K562 (cell line): ENCODE data around the gene GALNT7. TPM values are rescaled to one million over a fixed set of nuclear protein-coding genes. Genes with fewer than 3 reads are reported as not detected.

ENCODE experiments used
- ATAC-seq: fragments of 200-7000 bp; cut with Tn5 transposase; 3 replicates; pipeline ENCODE4 v1.9.1; 2020; ENCODE audit warnings: moderate library complexity
- BruUV-seq: library from RNA; stranded (reverse); fragments of 400-500 nt; replicated peaks from 2 replicates; lab custom pipeline; 2021; lab: Mats Ljungman, UMichigan
- CTCF ChIA-PET: fragments of 300-600 bp; formaldehyde crosslinking; extraction: SDS; loops from one replicate; lab custom pipeline; 2021; ENCODE audit warnings: low intra/inter-chr PET ratio; lab: Yijun Ruan, JAX
- POLR2A ChIA-PET: fragments of 300-600, 350-650 bp; sonication (Branson Sonifier 250); formaldehyde crosslinking; extraction: SDS; loops from one replicate; lab custom pipeline; 2021; ENCODE audit warnings: antibody characterized with exemption, inconsistent platforms; lab: Yijun Ruan, JAX
- DNase-seq, 4 experiments: peaks; one replicate each; pipeline versions ENCODE4 v3.0.0 to v3.0.0-alpha.2; 2011 to 2018; ENCODE audit warnings: low spot score in 3 of 4, mixed read lengths in 3 of 4; ENCODE audit errors: extremely low read depth in 1 of 4
- FAIRE-seq: peaks from 2 replicates; lab custom pipeline; 2011; peaks lifted over from hg19 to GRCh38; lab: Jason Lieb, UNC
- H2AFZ ChIP-seq: 2 replicates; pipeline ENCODE4 v1.6.0; 2011; ENCODE audit warnings: low read depth, low read length, control low read depth, inconsistent platforms
- H3K27ac ChIP-seq: fragments of 200-600 bp; 3 replicates; pipeline ENCODE4 v1.8.0; 2011; ENCODE audit warnings: low read depth, mild to moderate bottlenecking, control low read depth, inconsistent platforms, low read length, moderate library complexity, mixed read lengths; ENCODE audit errors: extremely low read depth
- H3K27me3 ChIP-seq, 2 experiments: fragments of 300-600 bp in 1 of 2; 2 replicates in 1 of 2; 3 replicates in 1 of 2; pipeline versions ENCODE4 v1.6.0 to v1.8.0; 2011; ENCODE audit warnings: inconsistent platforms in 2 of 2, low read length in 2 of 2, mild to moderate bottlenecking in 1 of 2, mixed read lengths in 1 of 2, moderate library complexity in 1 of 2; ENCODE audit not compliant: control insufficient read depth in 2 of 2, insufficient read depth in 2 of 2
- H3K36me3 ChIP-seq: fragments of 300-600 bp; 3 replicates; pipeline ENCODE4 v1.8.0; 2011; ENCODE audit warnings: mild to moderate bottlenecking, low read length, inconsistent platforms; ENCODE audit not compliant: control insufficient read depth, insufficient read depth
- H3K4me1 ChIP-seq, 2 experiments: fragments of 200-600 bp in 1 of 2; replicated peaks in 1 of 2; 2 replicates in 1 of 2; 3 replicates in 1 of 2; pipeline versions ENCODE4 v1.5.1 to v1.8.0; 2011; ENCODE audit warnings: inconsistent platforms in 2 of 2, low read length in 2 of 2, mild to moderate bottlenecking in 1 of 2, mixed read lengths in 1 of 2, moderate library complexity in 1 of 2; ENCODE audit not compliant: control insufficient read depth in 2 of 2, insufficient read depth in 2 of 2
- H3K4me2 ChIP-seq: 2 replicates; pipeline ENCODE4 v1.6.1; 2011; ENCODE audit warnings: low read length, control low read depth, inconsistent platforms, mixed read lengths; ENCODE audit not compliant: insufficient read depth
- H3K4me3 ChIP-seq: fragments of 200-600 bp; sonication (generic), shearing (Covaris generic); 2 replicates; pipeline ENCODE4 v1.5.1; 2016; ENCODE audit warnings: control low read depth, inconsistent platforms
- H3K79me2 ChIP-seq: fragments of 200-600 bp; 3 replicates; pipeline ENCODE4 v1.8.0; 2011; ENCODE audit warnings: low read length, inconsistent platforms; ENCODE audit not compliant: control insufficient read depth, insufficient read depth
- H3K9ac ChIP-seq, 2 experiments: 2 replicates each; pipeline versions ENCODE4 v1.6.0 to v1.6.1; 2011; ENCODE audit warnings: low read depth in 2 of 2, low read length in 2 of 2, control low read depth in 1 of 2, inconsistent platforms in 1 of 2, mild to moderate bottlenecking in 1 of 2, mixed read lengths in 1 of 2; ENCODE audit not compliant: insufficient read depth in 1 of 2
- H3K9me1 ChIP-seq: one replicate; pipeline ENCODE4 v1.6.0; 2011; ENCODE audit warnings: inconsistent platforms, mild to moderate bottlenecking, low read length, moderate library complexity; ENCODE audit not compliant: control insufficient read depth, insufficient read depth
- H3K9me3 ChIP-seq: replicated peaks from 2 replicates; pipeline ENCODE4 v1.5.1; 2011; ENCODE audit warnings: low read depth, low read length, inconsistent platforms; ENCODE audit not compliant: control insufficient read depth, insufficient read depth
- H4K20me1 ChIP-seq: replicated peaks from 2 replicates; pipeline ENCODE4 v1.6.1; 2011; ENCODE audit warnings: low read length, inconsistent platforms, mixed read lengths; ENCODE audit not compliant: control insufficient read depth, insufficient read depth
- BACH1 ChIP-seq: fragments of 200-800 bp; sonication (Bioruptor generic); IDR thresholded peaks from 2 replicates; pipeline ENCODE4 v1.6.1; 2016; ENCODE audit warnings: missing genetic modification characterization, missing compliant biosample characterization
- JUNB ChIP-seq: fragments of 450-650 bp; formaldehyde crosslinking; conservative IDR thresholded peaks from 2 replicates; pipeline ENCODE4 v1.4.0; 2020; ENCODE audit warnings: mild to moderate bottlenecking
- ZBTB5 ChIP-seq: fragments of 450-650 bp; IDR thresholded peaks from 2 replicates; pipeline ENCODE4 v1.6.1; 2017; ENCODE audit warnings: antibody characterized with exemption
- ZNF561 ChIP-seq: fragments of 450-650 bp; formaldehyde crosslinking; conservative IDR thresholded peaks from 2 replicates; pipeline ENCODE4 v1.4.0; 2020; ENCODE audit warnings: mild to moderate bottlenecking, moderate library complexity
- ZNF668 ChIP-seq: fragments of 250-450 bp; sonication (Bioruptor Pico); IDR thresholded peaks from 2 replicates; pipeline ENCODE4 v1.8.0; 2022; ENCODE audit warnings: mild to moderate bottlenecking, inconsistent platforms
- WGBS: fragments of 100-300 bp; shearing (Covaris generic); methylation state at CpG from one replicate; pipeline ENCODE4 v1.1.6; 2016; ENCODE audit warnings: low coverage, mixed read lengths; ENCODE audit not compliant: insufficient coverage; ENCODE audit errors: missing lambda C conversion rate; 5-methylcytosine and 5-hydroxymethylcytosine counted together
- in situ Hi-C: fragments of 300-500 bp; cut with MboI; formaldehyde crosslinking; loops from 4 replicates; pipeline ENCODE4 v1.15.0; 2018; ENCODE audit warnings: inconsistent platforms, mixed read lengths
- intact Hi-C: fragments of 100-400 bp; cut with micrococcal nuclease; formaldehyde crosslinking; loops from 2 replicates; pipeline ENCODE4 v1.14.2; 2022
- polyA plus RNA-seq, 8 experiments: library from polyadenylated mRNA; depleted of rRNA in 4 of 8; stranded (reverse) in 5 of 8; unstranded in 3 of 8; fragments of >200 nt; fragmentation: Nextera tagmentation in 2 of 8; fragmentation: Illumina TruSeq in 1 of 8; extraction: Ambion mirVana in 2 of 8; extraction: Trizol in 1 of 8; gene quantifications; 2 replicates each; pipeline versions ENCODE4 v1.2.1 to v1.2.3, GENCODE V29; 2011 to 2014; ENCODE audit warnings: inconsistent platforms in 1 of 8, missing spikeins in 1 of 8
- total RNA-seq, 7 experiments: library from RNA; depleted of rRNA in 6 of 7; stranded (reverse); fragments of >200 nt in 6 of 7; fragmentation: Illumina TruSeq in 2 of 7; extraction: Trizol in 2 of 7; gene quantifications; 2 replicates each; pipeline versions ENCODE4 v1.2.1 to v1.2.3, GENCODE V29; 2011 to 2021; ENCODE audit warnings: low replicate concordance in 1 of 7
- TF ChIP-seq, protein P1 (sequence below): sonication (generic); formaldehyde crosslinking; IDR thresholded peaks from 2 replicates; pipeline ENCODE4 v1.5.0; 2020; ENCODE audit warnings: missing genetic modification reagents
- TF ChIP-seq, protein P2 (sequence below): fragments of 450-650 bp; IDR thresholded peaks from 2 replicates; pipeline ENCODE4 v1.6.1; 2018; ENCODE audit not compliant: partially characterized antibody

GALNT7 gene
- total and polyA plus RNA-seq, 9 of the 15 experiments (the other 6 are each of a cell fraction or from before 2014, with no cell fraction given): 16.7 to 38.7 (median 31.1) TPM

DNA sequence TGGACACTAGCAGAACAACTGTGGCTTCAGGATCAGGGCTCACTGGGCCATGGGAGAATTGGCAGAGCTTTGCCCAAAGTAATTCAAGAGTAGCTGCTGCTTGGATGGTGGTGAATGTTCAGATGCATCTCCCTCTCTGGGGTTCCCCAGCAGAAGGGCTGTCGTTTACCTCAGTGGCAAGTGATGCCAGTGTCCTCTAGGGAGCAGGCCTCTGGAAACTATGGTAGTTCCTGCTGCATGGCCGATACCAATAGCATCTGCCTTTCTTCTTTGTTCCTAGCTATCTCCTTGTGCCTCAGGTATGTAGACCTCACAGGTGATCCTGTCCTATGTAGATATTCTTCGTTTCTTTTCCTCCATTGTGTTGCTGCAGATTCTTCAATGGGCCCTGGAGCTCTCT is 139.2 kb downstream of the GALNT7 start:
- BruUV-seq: no TSS peak
- no peak overlapping the region for H3K27ac ChIP-seq
- 80% methylated on average over 2 of the region's 3 CpGs for WGBS
- no peak overlapping the region for H3K4me2 ChIP-seq
- CTCF ChIA-PET: no interaction called here
- in situ Hi-C loops (no loop called here), intact Hi-C loops (loop anchor here (10.0 kb wide), 1 partner anchor 423 kb away; no protein-coding TSS in a partner anchor)
- peaks cover 34% of the 10 kb centered on the region; the same call in 2 of the 3 replicates for H3K36me3 ChIP-seq
- no peak overlapping the region for H3K9ac ChIP-seq
- no peak for DNase-seq
- H3K79me2 ChIP-seq: no peaks in the 10 kb centered on the region
- H2AFZ ChIP-seq: no peak overlapping the region
- no peaks in the 10 kb centered on the region for H4K20me1 ChIP-seq
- H3K4me3 ChIP-seq: no peak overlapping the region
- no peaks in the 10 kb centered on the region for H3K27me3 ChIP-seq
- H3K4me1 ChIP-seq: no peaks in the 10 kb centered on the region
- H3K9me3 ChIP-seq: no peaks in the 10 kb centered on the region
- FAIRE-seq: no peak
- no peaks in the 10 kb centered on the region for H3K9me1 ChIP-seq
- POLR2A ChIA-PET: interaction anchor here (0.7 to 1.3 kb wide), 3 partner anchors 15 to 593 kb away, joined by 3 read pairs; no protein-coding TSS in a partner anchor
- no peak for ATAC-seq
- TF ChIP-seq, protein P1, sequence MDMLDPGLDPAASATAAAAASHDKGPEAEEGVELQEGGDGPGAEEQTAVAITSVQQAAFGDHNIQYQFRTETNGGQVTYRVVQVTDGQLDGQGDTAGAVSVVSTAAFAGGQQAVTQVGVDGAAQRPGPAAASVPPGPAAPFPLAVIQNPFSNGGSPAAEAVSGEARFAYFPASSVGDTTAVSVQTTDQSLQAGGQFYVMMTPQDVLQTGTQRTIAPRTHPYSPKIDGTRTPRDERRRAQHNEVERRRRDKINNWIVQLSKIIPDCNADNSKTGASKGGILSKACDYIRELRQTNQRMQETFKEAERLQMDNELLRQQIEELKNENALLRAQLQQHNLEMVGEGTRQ (CRISPR knock-in tag): no peak
- TF ChIP-seq BACH1 (no peak), ZNF561 (CRISPR knock-in tag) (no peak), ZNF668 (CRISPR knock-in tag) (no peak), ZBTB5 (no peak), JUNB (no peak)
- TF ChIP-seq, protein P2, sequence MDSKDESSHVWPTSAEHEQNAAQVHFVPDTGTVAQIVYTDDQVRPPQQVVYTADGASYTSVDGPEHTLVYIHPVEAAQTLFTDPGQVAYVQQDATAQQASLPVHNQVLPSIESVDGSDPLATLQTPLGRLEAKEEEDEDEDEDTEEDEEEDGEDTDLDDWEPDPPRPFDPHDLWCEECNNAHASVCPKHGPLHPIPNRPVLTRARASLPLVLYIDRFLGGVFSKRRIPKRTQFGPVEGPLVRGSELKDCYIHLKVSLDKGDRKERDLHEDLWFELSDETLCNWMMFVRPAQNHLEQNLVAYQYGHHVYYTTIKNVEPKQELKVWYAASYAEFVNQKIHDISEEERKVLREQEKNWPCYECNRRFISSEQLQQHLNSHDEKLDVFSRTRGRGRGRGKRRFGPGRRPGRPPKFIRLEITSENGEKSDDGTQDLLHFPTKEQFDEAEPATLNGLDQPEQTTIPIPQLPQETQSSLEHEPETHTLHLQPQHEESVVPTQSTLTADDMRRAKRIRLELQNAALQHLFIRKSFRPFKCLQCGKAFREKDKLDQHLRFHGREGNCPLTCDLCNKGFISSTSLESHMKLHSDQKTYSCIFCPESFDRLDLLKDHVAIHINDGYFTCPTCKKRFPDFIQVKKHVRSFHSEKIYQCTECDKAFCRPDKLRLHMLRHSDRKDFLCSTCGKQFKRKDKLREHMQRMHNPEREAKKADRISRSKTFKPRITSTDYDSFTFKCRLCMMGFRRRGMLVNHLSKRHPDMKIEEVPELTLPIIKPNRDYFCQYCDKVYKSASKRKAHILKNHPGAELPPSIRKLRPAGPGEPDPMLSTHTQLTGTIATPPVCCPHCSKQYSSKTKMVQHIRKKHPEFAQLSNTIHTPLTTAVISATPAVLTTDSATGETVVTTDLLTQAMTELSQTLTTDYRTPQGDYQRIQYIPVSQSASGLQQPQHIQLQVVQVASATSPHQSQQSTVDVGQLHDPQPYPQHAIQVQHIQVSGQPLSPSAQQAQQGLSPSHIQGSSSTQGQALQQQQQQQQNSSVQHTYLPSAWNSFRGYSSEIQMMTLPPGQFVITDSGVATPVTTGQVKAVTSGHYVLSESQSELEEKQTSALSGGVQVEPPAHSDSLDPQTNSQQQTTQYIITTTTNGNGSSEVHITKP: no peak
